SU-DHL-6 (cell line): ENCODE results near the gene NRG4.

ENCODE experiments used
- H2AFZ ChIP-seq: fragments of 200-600 bp; sonication (generic); 2 replicates; pipeline ENCODE4 v1.6.1; 2014; ENCODE audit warnings: low read depth, mild to moderate bottlenecking, moderate library complexity, mixed read lengths, antibody characterized with exemption, low read length; ENCODE audit not compliant: severe bottlenecking
- H3F3A ChIP-seq: fragments of 200-600 bp; shearing (Covaris generic); 2 replicates; pipeline ENCODE4 v1.6.0; 2016; ENCODE audit warnings: antibody characterized with exemption, mild to moderate bottlenecking; ENCODE audit not compliant: insufficient read depth
- H3K27ac ChIP-seq: fragments of 200-600 bp; sonication (generic); 2 replicates; pipeline ENCODE4 v1.5.1; 2016; ENCODE audit warnings: low read depth, mild to moderate bottlenecking, low read length, moderate library complexity, mixed read lengths
- H3K27me3 ChIP-seq: fragments of 200-600 bp; sonication (generic), shearing (Covaris generic); 2 replicates; pipeline ENCODE4 v1.6.0; 2014; ENCODE audit warnings: mild to moderate bottlenecking, low read length
- H3K36me3 ChIP-seq: fragments of 200-600 bp; sonication (generic); 2 replicates; pipeline ENCODE4 v1.6.1; 2014; ENCODE audit warnings: mild to moderate bottlenecking, low read length, mixed read lengths
- H3K4me2 ChIP-seq: fragments of 300-600, 200-600 bp; shearing (Covaris generic), sonication (generic); 2 replicates; pipeline ENCODE4 v1.6.0; 2014; ENCODE audit warnings: low read length, low read depth, mild to moderate bottlenecking; ENCODE audit not compliant: poor library complexity, severe bottlenecking
- H3K4me3 ChIP-seq: fragments of 200-600 bp; sonication (generic); 2 replicates; pipeline ENCODE4 v1.5.1; 2014; ENCODE audit warnings: antibody characterized with exemption, low read length, mild to moderate bottlenecking, mixed read lengths; ENCODE audit not compliant: insufficient read depth, poor library complexity, severe bottlenecking
- H3K79me2 ChIP-seq: fragments of 200-600 bp; sonication (generic); 2 replicates; pipeline ENCODE4 v1.6.1; 2014; ENCODE audit warnings: mild to moderate bottlenecking, low read length, moderate library complexity; ENCODE audit not compliant: insufficient read depth
- H3K9ac ChIP-seq: fragments of 200-600 bp; sonication (generic); 2 replicates; pipeline ENCODE4 v1.7.0; 2014; ENCODE audit warnings: mild to moderate bottlenecking, low read length
- H3K9me2 ChIP-seq: fragments of 200-600 bp; sonication (generic); replicated peaks from 2 replicates; pipeline ENCODE4 v1.6.1; 2014; ENCODE audit warnings: low read length; ENCODE audit not compliant: insufficient read depth
- H3K9me3 ChIP-seq: fragments of 200-600 bp; sonication (generic); 2 replicates; pipeline ENCODE4 v1.6.1; 2014; ENCODE audit warnings: low read length, mixed read lengths; ENCODE audit not compliant: insufficient read depth
- H4K20me1 ChIP-seq: fragments of 200-600 bp; sonication (generic); 2 replicates; pipeline ENCODE4 v1.6.1; 2014; ENCODE audit warnings: low read depth, mild to moderate bottlenecking, antibody characterized with exemption, low read length, moderate library complexity, mixed read lengths
- CTCF ChIP-seq: fragments of 200-600 bp; sonication (generic); IDR thresholded peaks from one replicate; pipeline ENCODE4 v1.5.1; 2017; ENCODE audit warnings: antibody characterized with exemption, mild to moderate bottlenecking, low read length, moderate library complexity; ENCODE audit not compliant: insufficient read depth, poor library complexity, severe bottlenecking
- EZH2phosphoT487 ChIP-seq: fragments of 200-600 bp; sonication (generic), shearing (Covaris generic); conservative IDR thresholded peaks from 2 replicates; pipeline ENCODE4 v1.6.1; 2018; ENCODE audit warnings: mild to moderate bottlenecking, antibody characterized with exemption, low read length, moderate library complexity, mixed read lengths

The NRG4 gene

GRCh38 chr15:75924576-75924975, 87.6 kb downstream of the NRG4 start:
- Histone ChIP-seq H4K20me1 (no peaks in the 10 kb centered on the region), H3K4me3 (no peak overlapping the region), H3K4me2 (no peak overlapping the region), H3F3A (no peaks in the 10 kb centered on the region), H3K36me3 (0 out of 2 replicates have a peak, but pooled peaks cover 1% of the 10 kb centered on the region), H3K9me3 (no peaks in the 10 kb centered on the region), H3K27ac (no peak overlapping the region), H2AFZ (no peak overlapping the region), H3K27me3 (no peaks in the 10 kb centered on the region), H3K9me2 (no peaks in the 10 kb centered on the region), H3K79me2 (0 out of 2 replicates have a peak, but pooled peaks cover 18% of the 10 kb centered on the region), H3K9ac (no peak overlapping the region)
- TF ChIP-seq EZH2phosphoT487 (no peak), CTCF (no peak)

DNA sequence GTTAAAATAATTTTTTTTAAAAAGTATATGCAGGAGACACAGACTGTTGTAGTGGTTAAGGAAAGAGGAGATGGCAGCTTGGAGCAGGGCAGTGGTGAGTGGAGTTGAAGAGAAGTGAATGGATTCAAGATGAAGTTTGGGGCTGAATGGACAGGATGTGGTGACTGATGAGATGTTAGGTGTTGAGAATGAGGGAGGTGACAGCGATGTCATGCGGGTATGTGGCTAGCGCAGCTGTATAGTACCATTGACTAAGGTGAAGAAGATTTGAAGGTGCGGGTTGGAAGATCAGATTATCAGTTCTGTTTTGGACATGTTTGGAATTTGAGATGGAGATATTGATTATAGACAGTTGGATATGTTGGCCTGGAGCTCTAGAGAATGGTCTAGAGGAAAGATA, 88.5 kb downstream of the NRG4 start:
- Histone ChIP-seq H3K27ac (no peak overlapping the region), H3K4me2 (no peak overlapping the region), H3F3A (no peaks in the 10 kb centered on the region), H3K27me3 (no peaks in the 10 kb centered on the region), H3K9me2 (no peaks in the 10 kb centered on the region), H3K36me3 (no peaks in the 10 kb centered on the region), H2AFZ (no peak overlapping the region), H3K9me3 (no peaks in the 10 kb centered on the region), H3K9ac (no peak overlapping the region), H3K79me2 (0 out of 2 replicates have a peak, but pooled peaks cover 11% of the 10 kb centered on the region), H4K20me1 (no peaks in the 10 kb centered on the region), H3K4me3 (no peak overlapping the region)
- TF ChIP-seq EZH2phosphoT487 (no peak), CTCF (no peak)

DNA sequence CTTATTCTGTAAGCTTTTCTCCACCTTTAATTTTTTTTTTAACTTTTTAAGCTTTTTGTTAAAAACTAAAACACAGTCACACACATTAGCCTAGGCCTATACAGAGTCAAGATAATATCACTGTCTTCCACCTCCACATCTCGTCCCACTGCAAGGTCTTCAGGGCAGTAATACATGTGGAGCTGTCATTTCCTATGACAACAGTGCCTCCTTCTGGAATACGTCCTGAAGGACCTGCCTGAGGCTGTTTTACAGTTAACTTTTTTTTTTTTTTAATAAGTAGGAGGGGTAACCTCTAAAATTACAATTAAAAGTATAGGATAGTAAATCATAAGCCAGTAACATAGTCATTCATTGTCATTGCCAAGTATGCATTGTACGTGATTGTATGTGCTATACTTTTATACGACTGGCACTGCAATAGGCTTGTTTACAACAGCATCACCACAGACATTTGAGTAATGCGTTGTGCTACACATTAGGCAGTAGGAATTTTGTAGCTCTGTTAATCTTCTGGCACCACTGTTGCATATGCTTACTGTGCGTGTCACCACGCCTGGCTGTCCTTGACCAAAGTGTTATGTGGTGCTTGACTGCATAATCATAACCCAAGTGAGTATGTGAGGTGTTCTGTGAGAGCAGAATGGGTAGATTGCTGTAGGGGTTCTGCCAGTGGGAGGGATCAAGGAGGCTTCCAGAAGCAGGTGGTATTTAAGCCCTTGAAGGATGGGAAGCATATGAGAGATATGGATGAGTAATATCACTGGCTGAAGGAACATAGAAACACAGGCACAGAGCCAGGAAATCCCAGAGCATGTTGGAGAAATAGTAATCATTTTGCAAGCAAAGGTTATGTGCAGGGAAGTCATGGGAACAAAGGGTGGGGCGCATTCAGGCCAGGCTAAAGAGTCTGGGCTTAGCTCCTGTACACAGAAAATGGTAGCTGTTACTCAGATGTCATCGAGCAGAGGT, 90.2 kb downstream of the NRG4 start:
- Histone ChIP-seq H3K79me2 (0 out of 2 replicates have a peak, but pooled peaks cover 11% of the 10 kb centered on the region), H3K9ac (no peak overlapping the region), H2AFZ (no peak overlapping the region), H3K27me3 (no peaks in the 10 kb centered on the region), H3K9me3 (no peaks in the 10 kb centered on the region), H4K20me1 (no peaks in the 10 kb centered on the region), H3K4me3 (no peak overlapping the region), H3K27ac (no peak overlapping the region), H3K4me2 (no peak overlapping the region), H3F3A (no peaks in the 10 kb centered on the region), H3K9me2 (no peaks in the 10 kb centered on the region), H3K36me3 (peaks cover 12% of the 10 kb centered on the region; the same call in 1 of the 2 replicates)
- TF ChIP-seq CTCF = no peak
- TF ChIP-seq EZH2phosphoT487 = no peak
